ENCODE data around the gene IER2.

IER2 gene

DNA sequence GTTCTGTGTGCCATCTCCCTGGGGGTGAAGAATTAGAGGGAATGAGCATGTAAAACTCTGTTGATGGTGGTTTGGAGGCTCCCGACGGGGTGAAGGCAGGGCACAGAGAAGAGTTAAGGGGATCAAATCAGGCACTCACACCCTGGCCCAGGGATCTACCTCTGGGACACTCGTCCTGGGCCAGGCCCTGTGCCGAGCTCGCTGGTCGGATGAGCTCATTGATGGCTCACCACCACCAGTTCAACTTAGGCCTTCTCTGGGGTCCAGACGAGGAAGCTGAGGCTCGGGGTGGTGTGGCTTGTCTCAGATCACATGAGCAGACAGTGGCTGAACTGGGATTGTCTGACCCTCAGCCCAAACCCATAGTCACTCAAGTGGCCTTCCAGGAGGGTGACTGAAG is 30.6 kb upstream of the IER2 start:
- DNase-seq: no peak

DNA sequence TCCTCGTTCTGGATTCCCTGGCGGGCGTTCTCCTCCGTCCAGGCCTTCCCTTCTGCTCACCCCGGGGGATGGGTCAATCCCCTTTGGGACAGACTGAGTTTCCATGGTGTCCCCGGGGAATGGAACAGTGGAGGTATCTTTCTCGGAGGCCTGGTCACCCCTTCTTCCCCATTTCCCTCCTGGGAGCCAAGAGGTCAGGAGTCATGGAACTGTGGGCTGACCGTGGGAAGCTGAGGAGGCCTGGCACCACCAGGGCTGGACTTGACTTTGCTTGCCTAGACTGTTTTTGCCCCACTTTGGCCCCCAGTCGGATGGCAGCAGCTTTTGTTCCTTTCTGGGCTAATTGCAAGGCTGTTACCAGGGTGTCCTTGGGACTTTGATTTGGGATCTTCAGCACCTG is 30.2 kb upstream of the IER2 start:
- DNase-seq: no peak

DNA sequence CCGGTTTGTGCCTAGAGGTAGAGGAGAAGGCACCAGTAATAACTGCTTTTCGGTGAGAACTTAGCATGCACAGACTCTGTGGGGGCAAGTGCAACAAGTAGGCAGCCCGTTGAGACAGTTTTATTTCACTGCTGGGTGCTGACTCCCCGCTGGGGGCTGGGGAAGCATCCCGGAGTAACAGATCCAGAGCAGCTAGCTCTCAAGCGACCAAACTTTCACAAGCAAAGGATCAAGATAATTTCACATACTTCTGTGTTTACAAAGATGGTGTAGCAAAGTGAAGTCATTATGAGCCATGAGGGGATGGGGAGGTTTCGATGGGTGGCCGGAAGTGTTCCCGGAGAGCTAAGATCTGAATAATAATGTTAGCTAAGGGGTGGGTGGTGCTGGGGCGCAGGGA is 29.4 kb upstream of the IER2 start:
- no peak for DNase-seq

DNA sequence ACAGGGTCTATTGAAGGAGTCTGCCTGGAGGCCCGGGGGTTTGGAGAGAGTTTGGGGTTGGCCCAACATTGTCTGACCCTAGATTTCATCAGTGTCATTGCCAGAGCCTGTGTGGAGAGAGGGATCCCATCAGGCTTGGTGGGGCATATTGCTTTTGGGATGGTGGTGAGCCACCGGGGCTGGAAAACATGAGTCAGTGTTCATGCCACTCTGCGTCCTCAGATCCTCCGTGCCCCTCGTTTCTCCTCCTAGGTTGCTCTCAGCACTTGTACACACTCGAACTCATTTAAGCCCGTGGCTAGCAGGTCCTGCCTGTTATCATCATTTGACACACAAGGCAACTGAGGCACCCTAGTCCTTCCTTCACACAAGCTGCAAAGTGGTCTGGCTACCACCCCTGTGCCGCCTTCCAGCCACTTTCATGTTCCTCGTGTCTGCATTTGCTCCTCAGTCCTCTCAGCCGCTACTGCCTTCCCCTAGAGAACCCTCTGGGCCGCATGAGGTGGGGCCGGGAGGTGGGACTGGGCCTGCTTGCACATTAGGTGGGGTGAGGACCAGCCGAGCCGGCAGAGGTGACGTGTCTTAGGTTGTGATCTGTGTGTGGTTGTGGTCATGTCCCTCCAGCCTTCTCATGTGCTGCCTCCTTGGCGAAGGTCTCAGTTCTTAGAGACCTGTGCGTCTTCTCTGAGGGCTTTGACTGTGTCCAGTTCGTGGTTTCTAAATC is 28.5 kb upstream of the IER2 start:
- DNase-seq: no peak

DNA sequence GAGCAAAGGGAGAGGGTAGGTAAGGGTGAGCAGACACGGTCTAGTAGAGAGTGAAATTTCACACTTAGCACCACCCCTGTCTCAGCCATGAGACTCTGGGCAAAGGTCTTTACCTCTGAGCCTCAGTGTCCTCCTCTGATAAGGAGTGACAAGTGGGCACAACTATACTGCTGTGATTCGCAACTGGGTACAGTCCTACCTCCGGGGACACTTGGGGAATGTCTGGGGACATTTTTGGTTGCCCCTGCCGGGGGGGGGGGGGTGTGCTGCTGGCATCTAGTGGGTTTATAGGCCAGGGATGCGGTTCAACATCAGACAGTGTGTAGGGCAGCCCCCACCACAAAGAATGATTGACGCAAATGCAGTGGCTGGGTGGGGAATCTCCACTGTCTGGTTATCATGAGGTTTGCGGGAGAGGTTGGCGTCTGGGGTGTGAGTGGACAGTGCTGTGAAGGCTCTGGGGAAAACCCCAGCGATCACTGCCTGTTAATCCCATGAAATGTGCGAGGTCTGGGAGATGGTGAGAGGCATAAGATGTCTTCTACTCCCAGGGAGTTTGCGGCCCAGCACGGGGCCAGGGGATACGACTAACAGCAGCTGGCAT is 27.8 kb upstream of the IER2 start:
- DNase-seq: no peak

DNA sequence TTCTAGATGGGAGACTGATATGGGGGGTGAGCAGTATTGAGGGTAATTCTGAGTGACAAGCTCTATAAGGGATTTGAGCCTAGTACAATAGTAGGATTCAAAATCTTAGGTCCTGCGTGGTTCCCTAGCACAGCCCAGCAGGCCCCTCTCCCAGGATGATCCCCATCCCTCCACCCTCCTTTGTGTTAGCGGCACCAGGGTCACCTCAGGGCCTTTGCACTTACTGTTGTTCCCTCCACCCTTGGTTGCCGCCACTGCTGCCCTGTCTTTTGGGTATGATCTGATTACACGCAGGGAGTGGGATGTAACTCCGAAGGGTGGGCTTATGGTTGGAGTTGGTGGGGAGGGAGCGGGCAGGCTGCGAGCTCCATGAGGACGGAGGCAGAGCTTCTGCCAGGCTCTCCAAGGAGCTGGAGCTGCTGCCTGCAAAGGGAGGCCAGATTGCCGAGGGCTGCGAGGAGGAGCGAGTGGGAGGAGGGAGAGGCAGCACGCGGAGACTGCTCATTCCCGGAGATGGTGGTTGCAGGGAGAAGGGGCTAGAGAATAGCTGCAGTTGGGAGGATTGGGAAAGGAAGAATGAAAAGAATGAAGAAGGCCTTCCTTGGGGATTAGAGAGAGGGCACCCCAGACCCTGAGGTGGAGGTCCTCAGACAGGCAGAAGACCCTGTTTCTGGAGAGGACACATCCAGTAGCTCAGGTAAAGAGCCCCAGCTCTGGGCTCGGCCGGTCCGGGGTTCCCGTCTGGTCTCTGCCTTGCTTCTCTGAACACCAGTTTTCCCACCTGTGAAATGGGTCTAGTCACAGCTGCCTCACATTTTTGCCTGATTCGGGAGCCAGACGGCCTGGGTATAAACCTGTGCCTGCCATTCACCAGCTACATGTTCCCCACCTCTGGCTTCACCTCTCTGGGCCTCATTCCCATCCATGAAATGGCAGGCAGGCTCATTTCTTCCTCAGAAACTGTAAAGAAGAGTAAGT is 26.9 kb upstream of the IER2 start:
- no peak for DNase-seq

DNA sequence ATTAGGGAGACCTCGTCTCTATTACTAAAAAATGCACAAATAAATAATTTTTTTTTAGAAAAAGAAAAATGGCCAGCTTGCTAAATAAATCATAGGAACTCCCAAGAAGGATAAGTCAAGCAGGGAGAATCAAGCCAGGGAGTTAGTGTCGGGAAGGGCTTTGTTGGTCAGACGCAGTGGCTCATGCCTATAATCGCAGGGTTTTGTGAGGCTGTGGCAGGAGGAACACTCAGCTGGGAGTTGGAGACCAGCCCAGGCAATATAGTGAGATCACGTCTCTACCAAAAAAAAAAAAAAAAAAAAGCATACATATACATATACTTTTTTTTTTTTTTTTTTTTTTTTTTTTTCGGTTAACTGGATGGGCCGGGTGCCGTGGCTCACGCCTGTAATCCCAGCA is 23.2 kb upstream of the IER2 start:
- no peak for DNase-seq

DNA sequence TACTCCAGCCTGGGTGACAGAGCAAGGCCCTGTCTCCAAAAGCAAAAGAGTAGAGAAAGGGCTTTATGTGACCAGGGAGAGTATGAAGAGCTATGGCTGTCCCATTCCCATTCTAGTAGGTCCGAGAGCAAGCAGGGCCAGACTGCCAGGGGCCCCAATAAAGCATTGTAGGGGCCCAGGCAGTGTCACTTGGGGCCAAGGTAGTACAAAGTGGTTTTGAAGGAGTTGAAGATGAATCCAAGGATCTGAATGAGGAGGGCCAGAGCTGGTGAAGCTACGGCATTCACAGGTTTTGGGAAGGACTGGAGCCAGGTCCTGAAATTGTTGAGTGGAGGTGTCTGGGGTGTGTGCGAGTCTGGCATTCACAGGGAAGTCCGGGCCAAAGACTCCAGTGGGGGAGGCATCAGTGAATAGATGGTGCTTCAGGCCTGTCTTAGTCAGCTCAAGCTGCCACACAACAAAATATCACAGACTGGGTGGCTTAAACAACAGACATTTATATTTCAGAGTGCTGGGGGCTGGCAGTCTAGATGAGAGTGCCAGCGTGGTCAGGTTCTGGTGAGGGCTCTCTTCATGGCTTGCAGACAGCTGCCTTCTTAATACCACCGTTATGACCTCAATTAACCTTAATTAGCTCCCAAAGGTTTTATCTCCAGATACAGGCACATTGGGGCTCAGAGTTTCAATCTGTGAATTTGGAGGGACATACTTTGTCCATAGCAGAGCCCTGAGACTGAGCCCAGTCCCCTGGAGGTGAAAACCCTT is 22.2 kb upstream of the IER2 start:
- no peak for DNase-seq

DNA sequence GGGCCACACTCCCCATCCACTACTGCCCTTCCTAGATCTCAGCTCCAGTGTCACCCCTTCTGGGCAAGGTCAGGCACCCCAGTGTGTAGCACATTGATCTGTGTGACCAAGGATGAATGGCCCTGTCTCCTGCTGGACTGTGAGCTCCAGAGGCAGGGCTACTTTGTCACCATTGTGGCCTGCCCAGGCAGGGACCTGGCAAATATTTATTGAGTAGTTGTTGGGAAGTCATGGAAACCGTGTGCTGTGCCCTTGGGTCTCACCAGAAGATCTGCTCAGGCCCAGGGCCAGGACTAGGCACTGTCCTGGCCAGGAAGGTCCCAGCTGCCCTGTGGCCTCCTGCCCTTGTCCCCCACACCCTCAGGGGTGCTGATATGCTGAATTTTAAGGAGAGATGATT is 21.6 kb upstream of the IER2 start:
- DNase-seq: no peak

DNA sequence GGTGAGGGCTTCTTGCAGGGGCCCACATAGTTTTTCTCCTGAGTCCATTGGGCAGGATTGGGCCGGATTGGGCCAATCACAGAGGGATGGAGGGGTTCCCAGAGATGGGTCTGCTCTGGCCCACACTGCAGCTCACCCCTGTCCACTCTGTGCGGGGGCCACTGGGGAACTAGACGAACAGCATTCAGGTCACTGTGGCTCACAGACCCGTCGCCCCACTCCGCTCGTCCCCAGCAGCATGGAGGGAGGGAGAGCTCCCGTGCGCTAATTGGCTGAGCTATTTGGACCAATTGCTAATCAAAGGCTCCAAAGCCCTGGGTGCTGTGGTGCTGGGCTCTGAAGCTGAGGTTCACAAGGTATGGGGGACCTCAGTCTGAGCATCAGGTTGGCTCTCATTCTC is 20.8 kb upstream of the IER2 start:
- no peak for DNase-seq

DNA sequence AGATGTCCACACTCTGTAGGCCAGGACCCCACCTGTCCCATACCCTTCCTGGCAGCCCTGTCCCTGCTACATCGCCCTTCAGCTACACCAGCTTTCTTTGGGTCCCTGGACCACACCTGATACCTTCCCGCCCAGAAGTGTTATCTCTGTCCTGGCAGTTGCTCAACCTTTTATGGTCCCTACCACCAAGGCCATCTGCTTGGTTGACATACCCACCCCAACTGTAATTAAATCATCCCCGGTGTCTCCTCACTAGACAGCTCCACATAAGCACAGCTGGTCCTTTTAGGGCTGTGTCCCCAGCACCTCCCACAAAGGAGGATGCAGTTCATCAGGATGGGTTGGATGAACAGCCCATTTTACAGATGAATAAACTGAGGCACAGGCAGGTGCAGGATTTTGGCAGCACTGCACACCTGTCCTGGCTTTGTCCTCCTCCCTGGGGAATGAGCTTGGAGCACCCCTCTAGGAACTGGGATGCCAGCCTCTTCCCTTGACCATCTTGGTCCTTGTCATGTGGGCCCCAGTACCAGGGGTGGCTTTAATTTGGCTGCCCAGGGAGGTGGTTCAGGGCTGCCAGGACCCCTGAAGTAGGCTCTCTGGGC is 19.2 kb upstream of the IER2 start:
- no peak for DNase-seq

DNA sequence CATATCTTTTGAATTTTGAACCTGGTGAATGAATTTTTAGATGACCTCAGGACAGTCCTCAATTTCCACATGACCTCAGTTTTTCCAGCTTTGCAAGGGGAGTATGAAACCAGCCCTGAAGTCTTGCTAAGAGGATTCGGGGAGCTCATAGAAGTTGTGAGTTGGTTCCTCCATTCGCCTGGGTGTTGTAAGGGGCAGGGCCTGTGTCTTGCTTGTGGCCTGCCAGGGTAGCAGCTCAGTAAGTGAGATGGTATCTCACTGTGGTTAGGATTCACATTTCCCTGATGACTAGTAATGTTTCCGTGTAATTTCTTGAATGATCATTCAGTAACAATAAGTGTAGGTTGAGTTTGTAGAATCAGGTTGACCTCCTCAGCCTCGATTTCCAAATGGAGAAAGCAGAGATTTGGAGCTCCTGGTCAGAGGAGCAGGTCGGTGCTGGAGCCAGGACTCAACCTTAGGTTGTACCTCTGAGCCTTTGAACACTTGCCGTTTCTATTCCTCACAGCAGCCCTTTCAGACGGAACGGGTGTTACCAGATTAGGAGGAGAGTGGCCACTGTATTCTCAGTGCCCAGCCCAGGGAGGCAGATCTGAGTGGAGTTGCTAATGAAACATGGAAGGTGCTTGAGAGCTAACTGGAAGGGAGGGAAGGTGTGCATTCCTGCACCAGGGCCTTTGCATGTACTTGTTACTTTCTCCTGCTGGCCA is 17.6 kb upstream of the IER2 start:
- peak; percentile 71 for DNase-seq

DNA sequence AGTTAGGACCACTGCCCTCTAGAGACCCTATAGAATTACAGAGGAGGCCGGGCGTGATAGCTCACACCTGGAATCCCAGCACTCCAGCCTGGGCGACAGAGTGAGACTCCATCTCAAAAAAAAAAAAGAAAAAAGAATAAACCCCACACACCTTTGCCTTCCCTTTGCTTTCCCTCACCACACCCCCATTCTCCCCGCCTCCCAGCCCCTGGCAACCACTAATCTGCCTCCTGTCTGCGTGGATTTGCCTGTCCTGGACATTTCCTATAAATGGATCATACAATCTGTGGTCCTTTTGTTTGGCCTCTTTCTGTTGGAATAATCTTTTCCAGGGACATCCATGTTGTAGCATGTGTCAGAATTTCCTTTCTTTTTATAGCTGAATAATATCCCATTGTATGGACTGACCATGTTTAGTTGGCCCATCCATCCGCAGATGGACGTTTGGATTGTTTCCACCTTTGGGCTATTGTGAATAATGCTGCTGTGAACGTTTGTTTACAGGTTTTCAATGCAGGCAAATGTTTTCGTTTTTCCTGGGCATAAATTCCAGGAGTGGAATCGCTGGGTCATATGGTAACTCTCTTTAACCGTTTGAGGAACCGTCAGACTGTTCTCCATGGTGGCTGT is 16.9 kb upstream of the IER2 start:
- DNase-seq: no peak

DNA sequence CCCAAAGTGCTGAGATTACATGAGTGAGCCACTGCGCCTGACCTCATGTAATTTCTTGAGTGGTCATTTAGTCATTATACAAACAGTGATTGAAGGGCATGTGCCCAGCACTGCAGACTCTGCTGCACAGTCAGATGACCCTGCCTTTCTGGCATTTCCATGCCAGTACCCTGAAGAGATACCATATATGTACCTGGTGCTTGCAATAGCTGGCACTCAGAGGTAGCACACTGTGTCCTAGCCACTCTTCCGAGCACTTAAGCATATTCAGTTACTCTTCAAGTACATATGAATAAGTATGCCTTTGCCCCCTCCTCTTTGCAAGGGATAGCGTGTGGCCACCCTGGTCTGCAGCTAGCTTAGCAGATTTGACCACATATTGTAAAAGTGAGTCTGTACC is 15.6 kb upstream of the IER2 start:
- no peak for DNase-seq

DNA sequence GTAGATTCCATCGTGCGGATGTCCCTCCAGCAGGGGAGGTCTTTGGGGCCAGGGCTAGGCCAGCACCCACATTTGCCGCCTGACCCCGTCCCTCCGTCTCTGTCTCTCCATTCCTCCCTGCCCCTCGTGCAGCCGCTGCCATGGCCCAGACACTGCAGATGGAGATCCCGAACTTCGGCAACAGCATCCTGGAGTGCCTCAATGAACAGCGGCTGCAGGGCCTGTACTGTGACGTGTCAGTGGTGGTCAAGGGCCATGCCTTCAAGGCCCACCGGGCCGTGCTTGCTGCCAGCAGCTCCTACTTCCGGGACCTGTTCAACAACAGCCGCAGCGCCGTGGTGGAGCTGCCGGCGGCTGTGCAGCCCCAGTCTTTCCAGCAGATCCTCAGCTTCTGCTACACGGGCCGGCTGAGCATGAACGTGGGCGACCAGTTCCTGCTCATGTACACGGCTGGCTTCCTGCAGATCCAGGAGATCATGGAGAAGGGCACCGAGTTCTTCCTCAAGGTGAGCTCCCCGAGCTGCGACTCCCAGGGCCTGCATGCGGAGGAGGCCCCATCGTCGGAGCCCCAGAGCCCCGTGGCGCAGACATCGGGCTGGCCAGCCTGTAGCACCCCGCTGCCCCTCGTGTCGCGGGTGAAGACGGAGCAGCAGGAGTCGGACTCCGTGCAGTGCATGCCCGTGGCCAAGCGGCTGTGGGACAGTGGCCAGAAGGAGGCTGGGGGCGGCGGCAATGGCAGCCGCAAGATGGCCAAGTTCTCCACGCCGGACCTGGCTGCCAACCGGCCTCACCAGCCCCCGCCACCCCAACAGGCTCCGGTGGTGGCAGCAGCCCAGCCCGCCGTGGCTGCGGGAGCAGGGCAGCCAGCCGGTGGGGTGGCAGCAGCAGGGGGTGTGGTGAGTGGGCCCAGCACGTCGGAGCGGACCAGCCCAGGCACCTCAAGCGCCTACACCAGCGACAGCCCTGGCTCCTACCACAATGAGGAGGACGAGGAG is 14.8 kb upstream of the IER2 start:
- DNase-seq: no peak

DNA sequence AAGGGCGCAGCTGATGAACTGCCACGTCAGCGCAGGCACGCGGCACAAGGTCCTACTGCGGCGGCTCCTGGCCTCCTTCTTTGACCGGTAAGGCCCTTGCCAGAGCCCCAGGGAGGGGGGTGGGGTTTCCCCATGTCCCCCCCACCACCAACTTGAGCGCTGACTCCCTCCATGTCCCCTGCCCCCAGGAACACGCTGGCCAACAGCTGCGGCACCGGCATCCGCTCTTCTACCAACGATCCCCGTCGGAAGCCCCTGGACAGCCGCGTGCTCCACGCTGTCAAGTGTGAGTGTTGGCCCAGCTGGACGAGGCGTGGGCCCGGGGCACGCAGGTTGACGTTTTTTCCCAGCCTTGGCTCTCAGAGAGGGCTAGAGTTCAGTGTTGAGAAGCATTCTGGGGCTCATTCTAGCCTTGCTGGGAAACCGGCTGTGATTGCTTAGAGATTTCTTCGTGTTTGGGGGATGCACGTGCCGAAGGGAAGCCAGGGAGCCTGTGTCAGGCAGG is 12.9 kb upstream of the IER2 start:
- DNase-seq: no peak

DNA sequence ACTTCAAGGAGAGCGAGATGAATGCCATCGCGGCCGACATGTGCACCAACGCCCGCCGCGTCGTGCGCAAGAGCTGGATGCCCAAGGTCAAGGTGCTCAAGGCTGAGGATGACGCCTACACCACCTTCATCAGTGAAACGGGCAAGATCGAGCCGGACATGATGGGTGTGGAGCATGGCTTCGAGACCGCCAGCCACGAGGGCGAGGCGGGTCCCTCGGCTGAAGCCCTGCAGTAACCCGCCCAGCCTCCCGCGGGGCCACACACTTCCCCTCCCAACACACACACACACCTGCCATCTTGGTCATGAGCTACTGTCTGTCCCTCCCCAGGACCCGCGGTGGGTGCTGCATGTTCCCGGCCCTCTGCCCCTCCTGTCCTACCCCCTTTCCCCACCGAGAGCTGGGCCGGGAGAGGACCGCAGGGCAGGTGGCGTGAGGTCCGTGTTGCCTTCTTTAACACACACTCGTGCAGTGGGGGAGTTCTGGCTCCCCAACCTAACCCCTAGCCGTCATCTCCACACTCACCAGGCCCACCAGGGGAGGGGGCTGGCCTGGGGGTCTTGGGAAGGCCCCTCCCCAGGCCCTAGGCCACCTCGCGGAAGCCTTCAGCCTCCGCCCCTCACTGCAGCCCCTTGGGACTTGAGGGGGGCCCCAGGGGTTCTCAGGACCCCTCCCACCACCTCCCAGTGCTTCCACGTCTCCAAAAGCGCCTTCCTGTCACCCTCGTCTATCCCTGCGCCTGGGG is 11.9 kb upstream of the IER2 start:
- DNase-seq: no peak

DNA sequence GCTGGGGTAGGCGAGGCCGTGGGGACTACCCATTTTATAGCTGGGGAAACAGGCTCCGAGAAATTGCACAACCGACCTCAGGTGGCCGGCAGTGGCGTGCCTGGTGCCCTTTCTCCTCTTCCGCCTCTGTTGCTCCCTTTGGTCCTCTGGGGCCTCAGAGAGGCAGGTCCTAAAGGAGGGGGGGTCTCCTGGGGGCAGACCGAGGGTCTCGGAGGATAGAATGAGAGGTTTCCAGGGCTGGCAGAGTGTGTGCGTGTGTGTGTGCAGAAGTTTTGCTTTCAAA is 11.4 kb upstream of the IER2 start:
- no peak for DNase-seq

DNA sequence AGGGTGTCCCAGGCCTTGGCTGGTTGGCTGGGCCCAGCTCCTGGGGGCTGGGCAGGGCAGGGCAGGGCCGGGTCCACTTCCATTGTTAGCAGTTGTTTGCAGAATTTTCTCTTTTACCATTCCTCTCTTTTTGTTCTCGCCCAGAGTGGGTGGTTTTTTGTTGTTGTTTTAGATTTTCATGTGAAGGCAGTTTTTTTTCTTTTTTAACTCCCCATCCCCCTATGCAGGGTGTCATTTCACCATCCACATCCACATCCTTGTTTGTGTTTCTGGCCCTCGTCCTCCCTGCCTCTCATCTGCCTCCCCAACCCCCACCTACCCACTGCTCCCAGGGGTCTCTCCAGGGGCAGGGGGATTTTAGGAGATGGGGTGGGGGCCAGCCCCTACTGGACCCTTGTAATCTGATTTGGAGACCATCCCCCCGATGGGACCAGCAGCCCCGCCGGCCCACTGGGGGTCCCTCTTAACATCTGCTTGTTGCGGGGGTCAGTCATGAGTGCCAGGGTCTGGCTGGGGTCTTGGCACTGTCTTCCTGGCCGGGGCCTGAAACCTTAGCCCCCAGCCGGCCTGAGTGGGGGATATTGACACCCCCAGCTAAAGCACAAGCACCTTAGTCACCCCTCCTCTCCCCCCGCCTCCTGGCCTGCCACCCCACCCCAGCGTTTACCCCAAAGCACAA is 10.4 kb upstream of the IER2 start:
- no peak for DNase-seq

Data from stimulated activated naive CD4-positive, alpha-beta T cell treated with Interleukin-2 at 50 U/mL for 16 hours (primary cell).